Stimulated activated CD4-positive, alpha-beta T cell treated with anti-CD3 and anti-CD28 coated beads, TNF-alpha, amount 100 ng/mL, for 48 hours (primary cell): ENCODE measurements around the gene ATPAF1.

Experiments
- DNase-seq, 3 donors: peaks; one replicate each; pipeline ENCODE4 v3.0.0-alpha.2; 2020; ENCODE audit warnings: low read depth in 3 of 3

ATPAF1 gene

GRCh38 chr1:46592823-46593222 is 75.3 kb downstream of the ATPAF1 start:
- DNase-seq, result no peak

- DNase-seq, result no peak
These were observed 78.6 kb downstream of the ATPAF1 start for GRCh38 chr1:46589529-46589928.

- no peak for DNase-seq
These were observed 81.1 kb downstream of the ATPAF1 start for GRCh38 chr1:46587069-46587468.

GRCh38 chr1:46585312-46585938 is 82.7 kb downstream of the ATPAF1 start:
- DNase-seq, result no peak

GRCh38 chr1:46583494-46583893 is 84.7 kb downstream of the ATPAF1 start:
- no peak for DNase-seq

GRCh38 chr1:46582972-46583371 is 85.2 kb downstream of the ATPAF1 start:
- DNase-seq, result no peak
